Right cardiac atrium (tissue), 5 donors: ENCODE data around the gene TAF6L. TPM values are rescaled to one million over a fixed set of nuclear protein-coding genes. Genes with fewer than 3 reads are reported as not detected.

Source experiments
- ATAC-seq, 2 donors: fragments of 200-7000 bp; cut with Tn5 transposase; one replicate each; pipeline versions ENCODE4 v1.8.0 to v1.9.1; 2020; ENCODE audit warnings: moderate library complexity in 2 of 2, mild to moderate bottlenecking in 1 of 2
- DNase-seq, 3 donors: peaks; one replicate each; pipeline ENCODE4 v3.0.0-alpha.2; 2020
- H3K27ac ChIP-seq: one replicate; pipeline ENCODE4 v1.5.1; 2013; ENCODE audit warnings: mild to moderate bottlenecking, low read length, control low read depth, moderate library complexity
- H3K27me3 ChIP-seq: one replicate; pipeline ENCODE4 v1.6.1; 2013; ENCODE audit not compliant: control insufficient read depth, insufficient read depth
- H3K4me1 ChIP-seq: one replicate; pipeline ENCODE4 v1.6.1; 2013; ENCODE audit warnings: low read length; ENCODE audit not compliant: control insufficient read depth, insufficient read depth
- H3K4me3 ChIP-seq: one replicate; pipeline ENCODE4 v1.5.1; 2013; ENCODE audit warnings: low read length, control low read depth
- H3K9me3 ChIP-seq: one replicate; pipeline ENCODE4 v1.6.1; 2013; ENCODE audit warnings: low read length; ENCODE audit not compliant: control insufficient read depth
- WGBS: extraction: QIAGEN DNeasy Blood & Tissue Kit; methylation state at CpG from one replicate; pipeline ENCODE4 v1.1.7; 2013; 5-methylcytosine and 5-hydroxymethylcytosine counted together
- intact Hi-C, 4 donors: fragments of 100-400 bp; cut with DNase I; formaldehyde crosslinking; loops; one replicate each; pipeline versions ENCODE4 v1.11.0 to v1.14.0; 2022 to 2023
- long read RNA-seq, 4 donors: library from polyadenylated mRNA; unstranded; transcript quantifications; one replicate each; pipeline ENCODE4 v2.0.0, GENCODE V29; 2020 to 2021
- polyA plus RNA-seq: library from polyadenylated mRNA; stranded (reverse); fragments of 200-250 nt; gene quantifications from one replicate; pipeline ENCODE4 v1.2.3, GENCODE V29; 2013
- total RNA-seq, 4 donors: library from RNA; stranded (reverse); fragmentation: NEBNext Ultra II Directional; extraction: Animal tissue kit (Norgen Biotek cat#: 25700); gene quantifications; one replicate each; pipeline ENCODE4 v1.2.1, GENCODE V29; 2021
- donor health status: healthy with polysubstance abuse.
- donor health status: DM: no; HTN: yes; CAD: no.
- donor health status: DM: no; HTN: no; CAD: no.
- donor health status: DM: no; HTN: yes; CAD: no; lungs with severe emphysema.
- donor health status: DM: yes; HTN: yes; CAD: no.

The TAF6L gene, protein sequence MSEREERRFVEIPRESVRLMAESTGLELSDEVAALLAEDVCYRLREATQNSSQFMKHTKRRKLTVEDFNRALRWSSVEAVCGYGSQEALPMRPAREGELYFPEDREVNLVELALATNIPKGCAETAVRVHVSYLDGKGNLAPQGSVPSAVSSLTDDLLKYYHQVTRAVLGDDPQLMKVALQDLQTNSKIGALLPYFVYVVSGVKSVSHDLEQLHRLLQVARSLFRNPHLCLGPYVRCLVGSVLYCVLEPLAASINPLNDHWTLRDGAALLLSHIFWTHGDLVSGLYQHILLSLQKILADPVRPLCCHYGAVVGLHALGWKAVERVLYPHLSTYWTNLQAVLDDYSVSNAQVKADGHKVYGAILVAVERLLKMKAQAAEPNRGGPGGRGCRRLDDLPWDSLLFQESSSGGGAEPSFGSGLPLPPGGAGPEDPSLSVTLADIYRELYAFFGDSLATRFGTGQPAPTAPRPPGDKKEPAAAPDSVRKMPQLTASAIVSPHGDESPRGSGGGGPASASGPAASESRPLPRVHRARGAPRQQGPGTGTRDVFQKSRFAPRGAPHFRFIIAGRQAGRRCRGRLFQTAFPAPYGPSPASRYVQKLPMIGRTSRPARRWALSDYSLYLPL
- total RNA-seq (10 to 100 TPM in 1 of 4 donors, 1 to 10 TPM in 3; 8.0 to 17.1 (median 9.6) TPM), polyA plus RNA-seq (10.4 TPM)
- long read RNA-seq, donor 1, transcript TAF6L-201 (11 exons, 2,116 nt), result major isoform, 29 of 38 reads
- long read RNA-seq, donor 1, partial matches to known transcripts, result 2 of 38 reads
- long read RNA-seq, donor 1, other reads (novel, unspliced or antisense), result 7 of 38 reads
- long read RNA-seq, donor 2, transcript TAF6L-201 (11 exons, 2,116 nt), result major isoform, 9 of 17 reads
- long read RNA-seq, donor 2, partial matches to known transcripts, result 1 of 17 reads
- long read RNA-seq, donor 2, other reads (novel, unspliced or antisense), result 7 of 17 reads
- long read RNA-seq, donor 3, partial matches to known transcripts, result 0 of 1 reads
- long read RNA-seq, donor 3, other reads (novel, unspliced or antisense), result 1 of 1 reads
- long read RNA-seq, donor 4, transcript TAF6L-201 (11 exons, 2,116 nt), result major isoform, 17 of 29 reads
- long read RNA-seq, donor 4, partial matches to known transcripts, result 3 of 29 reads
- long read RNA-seq, donor 4, other reads (novel, unspliced or antisense), result 9 of 29 reads

GRCh38 chr11:62771144-62772021, at the start of gene TAF6L:
Gene TAF6L (plus strand): TSS chr11:62771396. CDS start chr11:62775784, 4,388 bp downstream.
- H3K4me1 ChIP-seq, result no peaks in the 10 kb centered on the region
- no peaks in the 10 kb centered on the region for H3K9me3 ChIP-seq
- peak within 1 kb of the TSS; percentile 64 for H3K4me3 ChIP-seq
- H3K27me3 ChIP-seq, result no peaks in the 10 kb centered on the region
- 2% methylated on average over 60 of the region's 60 CpGs for WGBS
- ATAC-seq (peak; percentile 98 to 99), DNase-seq (peak; percentile 99 to 100 (median 99))
- intact Hi-C loops, result no loop called here
- peak within 1 kb of the TSS; percentile 96 for H3K27ac ChIP-seq

- WGBS, result 58% methylated on average over 7 of the region's 7 CpGs
- Histone ChIP-seq H3K27ac (no peak overlapping the region), H3K9me3 (no peaks in the 10 kb centered on the region), H3K4me1 (no peaks in the 10 kb centered on the region), H3K4me3 (no peak overlapping the region), H3K27me3 (no peaks in the 10 kb centered on the region)
- ATAC-seq, result no peak
- intact Hi-C loops, result no loop called here
- DNase-seq, result no peak
Observed at GRCh38 chr11:62721994-62722393, 49.2 kb upstream of the TAF6L start.

GRCh38 chr11:62724171-62724570, 47.0 kb upstream of the TAF6L start:
- Histone ChIP-seq H3K27ac (no peak overlapping the region), H3K9me3 (no peaks in the 10 kb centered on the region), H3K27me3 (no peaks in the 10 kb centered on the region), H3K4me3 (peak overlapping the region; percentile 12), H3K4me1 (no peaks in the 10 kb centered on the region)
- DNase-seq (no peak), ATAC-seq (no peak)
- 34% methylated on average over 8 of the region's 8 CpGs for WGBS
- intact Hi-C loops, result no loop called here

GRCh38 chr11:62725646-62726045, 45.5 kb upstream of the TAF6L start:
- H3K27me3 ChIP-seq, result no peaks in the 10 kb centered on the region
- H3K27ac ChIP-seq, result peak overlapping the region; percentile 66
- 1% methylated on average over 7 of the region's 7 CpGs for WGBS
- intact Hi-C loops, result no loop called here
- no peaks in the 10 kb centered on the region for H3K9me3 ChIP-seq
- ATAC-seq (no peak), DNase-seq (no peak)
- peaks cover 2% of the 10 kb centered on the region for H3K4me1 ChIP-seq
- H3K4me3 ChIP-seq, result peak overlapping the region; percentile 66

DNA sequence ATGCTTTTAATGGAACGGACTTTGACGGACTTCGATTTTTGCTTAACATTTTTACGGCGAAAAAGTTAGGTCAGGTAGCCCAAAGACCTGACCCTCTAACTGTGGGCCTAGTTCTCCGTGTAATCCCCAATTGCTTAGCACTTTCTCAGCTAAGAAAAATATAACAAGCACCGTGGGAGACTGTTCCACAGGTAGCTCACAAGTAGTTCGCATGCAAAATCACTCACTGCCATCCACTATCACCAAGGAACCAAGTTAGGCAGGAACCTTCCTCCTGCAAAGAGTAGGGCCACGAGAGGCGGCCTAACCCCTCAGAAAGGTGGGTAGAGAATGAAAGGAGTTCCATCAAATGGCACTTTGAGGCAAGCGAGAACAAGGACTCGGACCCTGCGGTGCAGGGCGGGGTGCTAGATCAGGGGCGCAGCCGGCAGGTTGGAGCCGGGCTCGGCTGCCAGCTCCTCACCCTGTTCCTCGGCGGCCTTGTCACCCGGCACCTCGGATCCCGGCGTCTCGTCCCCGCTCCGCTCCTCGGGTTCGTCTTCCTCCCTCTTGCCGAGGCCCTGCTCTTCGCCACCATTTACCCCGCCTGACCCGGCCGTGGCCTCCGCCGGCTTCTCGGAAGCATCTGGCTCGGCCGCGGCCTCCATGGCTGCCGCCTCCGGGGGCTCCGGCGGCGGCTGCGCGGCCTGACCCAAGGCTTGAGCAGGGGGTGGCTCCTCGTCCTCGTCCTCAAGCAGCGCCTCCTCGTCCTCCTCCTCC, 44.9 kb upstream of the TAF6L start:
- intact Hi-C loops, result no loop called here
- peaks cover 2% of the 10 kb centered on the region for H3K4me1 ChIP-seq

DNA sequence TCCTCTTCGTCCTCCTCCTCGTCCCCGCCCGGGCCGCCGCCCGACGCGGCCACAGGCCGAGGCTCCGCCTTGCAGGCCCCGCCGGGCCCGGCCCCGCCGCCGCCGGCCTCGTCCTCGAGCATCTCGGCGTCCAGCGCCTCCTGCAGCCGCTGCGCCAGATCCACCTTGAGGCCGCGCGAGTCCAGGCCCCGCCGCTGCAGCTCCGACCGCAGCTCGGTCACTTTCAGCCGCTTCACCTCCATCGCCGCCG, 44.4 kb upstream of the TAF6L start:
- Histone ChIP-seq H3K27me3 (no peaks in the 10 kb centered on the region), H3K4me1 (peaks cover 2% of the 10 kb centered on the region), H3K4me3 (peak overlapping the region; percentile 66), H3K9me3 (no peaks in the 10 kb centered on the region), H3K27ac (peak overlapping the region; percentile 96)
- ATAC-seq, result peak; percentile 3 to 4
- under 1% methylated on average over 37 of the region's 37 CpGs for WGBS
- intact Hi-C loops, result no loop called here
- no peak for DNase-seq

More for the DNA sequence above, 44.9 kb upstream of the TAF6L start:
- no peaks in the 10 kb centered on the region for H3K27me3 ChIP-seq
- H3K4me3 ChIP-seq, result peak overlapping the region; percentile 66
- under 1% methylated on average over 51 of the region's 51 CpGs for WGBS
- DNase-seq, result peak in 2 of 3 donors; percentile 57 to 75
- peak overlapping the region; percentile 96 for H3K27ac ChIP-seq
- ATAC-seq, result no peak
- H3K9me3 ChIP-seq, result no peaks in the 10 kb centered on the region

DNA sequence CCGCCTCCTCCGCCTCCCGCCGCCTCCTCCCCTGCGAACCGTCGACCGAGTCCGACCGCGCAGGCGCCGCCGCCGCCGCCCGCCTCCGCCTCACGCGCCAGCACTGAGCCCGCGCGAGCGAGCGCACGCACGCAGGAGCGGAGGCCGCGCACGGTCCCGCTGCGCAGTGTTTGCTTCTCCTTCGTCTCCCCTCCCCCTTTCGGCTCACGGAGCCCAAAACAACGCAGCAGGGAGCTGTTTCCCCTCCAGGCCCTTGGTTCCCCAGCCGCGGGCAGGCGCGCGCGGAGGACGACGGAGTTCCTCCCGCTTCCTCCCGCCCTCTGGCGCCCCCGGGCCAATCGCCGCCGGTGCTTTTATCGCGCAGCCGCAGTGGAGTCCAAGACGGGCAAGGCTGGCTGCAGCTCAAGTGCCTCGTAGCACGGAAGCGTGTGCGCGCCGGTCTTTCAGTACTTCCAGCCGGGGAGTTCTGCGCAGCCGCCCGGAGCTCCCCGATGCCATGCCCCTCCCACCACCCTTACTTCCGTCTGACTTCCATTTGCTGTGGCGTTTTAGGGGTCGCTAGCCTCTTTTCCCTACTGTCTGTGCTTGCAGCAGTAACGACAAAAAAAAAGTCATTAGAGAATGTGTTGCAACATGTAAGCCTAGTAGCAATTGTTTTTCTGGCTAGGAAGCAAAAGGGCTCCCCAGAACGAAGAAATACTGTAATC, 43.9 kb upstream of the TAF6L start, which contains the start of gene HNRNPUL2:
Gene HNRNPUL2, minus strand, starts transcription at position 293 of the 707 bp plus-strand sequence. CDS start 301 bp downstream, outside the sequence.
- ATAC-seq, result peak; percentile 95 to 96
- Histone ChIP-seq H3K4me3 (peak within 1 kb of the TSS; percentile 90), H3K9me3 (no peaks in the 10 kb centered on the region), H3K27ac (peak within 1 kb of the TSS; percentile 100), H3K4me1 (peaks cover 2% of the 10 kb centered on the region), H3K27me3 (no peaks in the 10 kb centered on the region)
- intact Hi-C loops, result no loop called here
- WGBS, result under 1% methylated on average over 72 of the region's 72 CpGs
- peak; percentile 99 to 100 (median 100) for DNase-seq

DNA sequence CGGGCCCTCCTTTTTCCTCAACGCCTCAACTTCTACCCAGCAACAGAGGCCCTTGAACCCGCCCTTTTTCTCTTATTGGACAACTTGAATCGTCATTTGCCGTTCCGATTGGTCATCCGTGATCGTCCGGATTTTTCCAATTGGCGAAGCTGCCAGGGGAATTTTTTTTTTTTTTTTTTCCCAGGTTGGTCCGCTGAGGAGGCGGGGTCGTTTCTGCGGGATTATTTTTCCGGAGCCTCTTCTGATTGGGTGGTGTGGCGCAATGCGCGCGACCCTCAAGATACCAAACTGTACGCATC, 43.4 kb upstream of the TAF6L start:
- H3K27me3 ChIP-seq, result no peaks in the 10 kb centered on the region
- peak; percentile 85 to 93 (median 90) for DNase-seq
- peaks cover 2% of the 10 kb centered on the region for H3K4me1 ChIP-seq
- peak overlapping the region; percentile 100 for H3K27ac ChIP-seq
- H3K9me3 ChIP-seq, result no peaks in the 10 kb centered on the region
- intact Hi-C loops, result no loop called here
- peak; percentile 87 for ATAC-seq
- WGBS, result under 1% methylated on average over 20 of the region's 20 CpGs
- H3K4me3 ChIP-seq, result peak overlapping the region; percentile 90

DNA sequence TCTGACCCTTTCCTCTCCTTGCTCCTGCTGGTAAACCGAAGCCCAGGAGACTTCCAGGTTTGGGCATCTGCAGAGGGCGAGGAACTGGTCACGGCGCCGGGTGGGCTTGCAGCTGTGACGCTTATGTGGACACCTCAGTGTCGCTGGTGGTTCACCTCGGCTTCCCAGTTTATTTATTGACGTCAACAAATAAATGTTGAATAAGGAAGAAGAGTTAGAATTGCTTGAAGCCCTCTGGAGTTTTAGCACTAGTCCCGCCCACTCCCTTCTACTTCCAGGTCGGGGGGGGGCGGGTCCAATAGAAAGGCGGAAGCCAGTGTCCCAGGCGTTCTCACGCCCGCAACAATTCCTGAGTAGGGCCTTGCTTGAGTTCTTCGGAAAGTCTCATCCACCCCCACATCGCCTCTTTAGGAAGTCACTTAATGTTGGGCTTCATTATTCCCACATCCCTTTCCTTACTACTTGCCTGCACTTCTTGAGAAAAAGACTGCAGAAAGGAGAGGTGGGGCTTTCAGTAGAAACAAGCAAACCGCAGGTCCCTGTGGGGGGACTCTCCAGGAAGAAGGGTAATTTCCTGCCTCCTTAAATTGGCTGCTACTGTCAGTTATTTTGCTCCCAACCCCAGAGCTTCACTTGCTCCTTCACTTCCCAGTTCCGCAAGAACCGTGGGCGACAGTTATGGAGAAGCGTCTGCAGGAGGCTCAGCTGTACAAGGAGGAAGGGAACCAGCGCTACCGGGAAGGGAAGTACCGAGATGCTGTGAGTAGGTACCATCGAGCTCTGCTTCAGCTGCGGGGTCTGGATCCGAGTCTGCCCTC, 42.8 kb upstream of the TAF6L start, which contains the start of gene TTC9C:
Gene TTC9C, plus strand, starts transcription at position 316 of the 818 bp plus-strand sequence. Its CDS starts 363 bp downstream, at position 679.
- WGBS, result under 1% methylated on average over 29 of the region's 29 CpGs
- DNase-seq, result peak; percentile 87 to 94 (median 91)
- Histone ChIP-seq H3K4me3 (peak within 1 kb of the TSS; percentile 90), H3K4me1 (peaks cover 2% of the 10 kb centered on the region), H3K27me3 (no peaks in the 10 kb centered on the region), H3K9me3 (no peaks in the 10 kb centered on the region), H3K27ac (peak within 1 kb of the TSS; percentile 100)
- peak; percentile 80 to 83 for ATAC-seq
- intact Hi-C loops, result no loop called here
